Measurements from ENCODE around the gene ZNF740.

- TF ChIP-seq CTCF (conservative IDR thresholded peaks at IDR 0.05) (no peak), ZFX (IDR thresholded peaks at IDR 0.05) (no peak)
Measured at GRCh38 chr12:53166837-53167236, 13.7 kb upstream of the ZNF740 start.

All from C4-2B (cell line).